GM10248 (cell line): ENCODE results near the gene EXOC3L4.

Experiments used
- CTCF ChIA-PET: fragments of 300-600 bp; sonication (Branson Sonifier 250); formaldehyde crosslinking; extraction: SDS; loops from one replicate; lab custom pipeline; 2021; ENCODE audit warnings: antibody characterized with exemption; lab: Yijun Ruan, JAX
- POLR2A ChIA-PET: fragments of 350-650 bp; sonication (Branson Sonifier 250); formaldehyde crosslinking; extraction: SDS; loops from one replicate; lab custom pipeline; 2020; ENCODE audit warnings: antibody characterized with exemption; lab: Yijun Ruan, JAX
- DNase-seq: peaks from one replicate; pipeline ENCODE4 v3.0.0; 2012; ENCODE audit errors: extremely low spot score
- CTCF ChIP-seq: IDR thresholded peaks from 2 replicates; pipeline ENCODE4 v1.5.1; 2012; ENCODE audit warnings: mild to moderate bottlenecking, low read depth; ENCODE audit errors: extremely low read depth, missing control alignments, control extremely low read depth

Gene EXOC3L4

DNA sequence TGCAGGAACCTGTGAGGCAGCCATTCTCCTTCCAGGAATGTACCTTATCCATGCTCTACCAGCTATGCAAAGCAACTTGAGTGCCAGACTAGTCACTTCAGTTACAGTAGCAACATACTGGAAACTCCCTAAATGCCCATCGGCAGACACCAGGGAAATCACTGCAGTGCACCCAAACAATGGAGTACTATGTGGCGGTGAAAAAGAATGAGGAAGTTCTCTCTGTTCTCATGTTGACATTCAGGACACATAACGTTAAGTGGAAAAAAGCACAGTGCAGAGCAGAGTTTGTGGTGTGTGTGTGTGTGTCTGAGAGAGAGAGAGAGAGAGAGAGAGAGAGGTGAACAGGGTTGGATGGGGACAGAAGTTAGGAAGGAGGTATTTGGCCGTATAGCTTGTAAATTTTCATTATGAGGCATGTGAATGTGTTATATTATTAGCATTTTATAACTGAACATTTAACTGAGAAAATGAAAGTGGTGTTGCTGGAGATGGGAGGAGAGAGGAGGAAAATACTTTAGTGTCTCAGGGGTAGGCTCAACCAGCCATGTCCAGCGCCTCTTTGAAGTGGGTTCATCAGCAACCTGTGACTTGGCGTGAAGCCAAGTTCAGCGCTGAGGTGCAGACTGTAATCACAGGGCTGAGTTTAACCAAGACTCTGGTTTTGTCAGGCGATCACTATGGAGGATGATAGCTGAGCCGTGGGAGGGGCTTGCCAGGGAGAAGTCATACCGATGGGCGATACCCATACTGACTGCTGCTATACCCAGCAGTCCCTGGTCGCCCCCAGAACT is 46.0 kb downstream of the EXOC3L4 start:
- ChIA-PET CTCF (interaction anchor here (0.7 to 8.5 kb wide), 13 partner anchors 10 to 447 kb away, joined by 3 to 121 read pairs (median 6); no protein-coding TSS in a partner anchor), POLR2A (interaction anchor here (0.5 kb wide), 1 partner anchor 44 kb away, joined by 3 read pairs; no protein-coding TSS in a partner anchor)
- TF ChIP-seq CTCF: no peak
- peak; percentile 82 for DNase-seq

DNA sequence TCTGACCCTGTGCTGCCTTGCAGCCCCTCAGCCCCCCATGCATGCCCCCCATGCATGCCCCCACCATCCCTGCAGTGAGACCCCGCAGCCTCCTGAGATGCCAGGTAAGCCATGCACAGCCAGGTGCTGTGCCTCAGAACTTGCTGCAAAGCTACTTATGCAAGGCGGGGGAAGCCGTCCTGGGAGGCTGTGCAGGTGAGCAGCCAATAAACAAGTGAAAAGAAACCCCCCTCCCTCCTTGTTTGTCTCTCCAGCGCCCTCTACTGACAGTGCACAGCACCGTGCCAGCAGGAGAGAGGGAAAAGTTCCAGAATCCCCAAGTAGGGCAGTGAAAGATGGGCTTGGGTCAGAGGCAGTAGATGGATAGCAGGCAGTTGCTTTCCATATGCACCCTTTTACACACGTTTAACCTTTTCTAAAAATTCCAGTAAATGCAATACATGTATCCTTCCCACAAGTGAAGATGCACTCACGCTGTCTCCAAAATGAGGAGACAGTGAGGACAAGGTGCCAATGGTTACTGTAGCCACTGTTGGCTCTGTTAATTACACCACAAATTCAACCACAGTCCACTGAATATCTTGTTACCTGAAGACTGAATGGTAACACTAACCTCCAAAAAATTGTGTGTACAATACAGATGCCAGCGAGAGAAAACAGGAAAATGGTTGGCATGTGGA is 46.7 kb downstream of the EXOC3L4 start:
- peak; percentile 79 for TF ChIP-seq CTCF
- DNase-seq: peak; percentile 74
- ChIA-PET CTCF (interaction anchor here (0.7 to 8.5 kb wide), 13 partner anchors 9 to 448 kb away, joined by 3 to 121 read pairs (median 6); no protein-coding TSS in a partner anchor), POLR2A (interaction anchor here (0.5 kb wide), 1 partner anchor 45 kb away, joined by 3 read pairs; no protein-coding TSS in a partner anchor)

- TF ChIP-seq CTCF: no peak
- DNase-seq: no peak
- POLR2A ChIA-PET: no interaction called here
- CTCF ChIA-PET: interaction anchor here (1.5 to 8.5 kb wide), 5 partner anchors 8 to 45 kb away, joined by 3 to 121 read pairs (median 15); no protein-coding TSS in a partner anchor
Measured at GRCh38 chr14:103142026-103142425, 47.5 kb downstream of the EXOC3L4 start.

DNA sequence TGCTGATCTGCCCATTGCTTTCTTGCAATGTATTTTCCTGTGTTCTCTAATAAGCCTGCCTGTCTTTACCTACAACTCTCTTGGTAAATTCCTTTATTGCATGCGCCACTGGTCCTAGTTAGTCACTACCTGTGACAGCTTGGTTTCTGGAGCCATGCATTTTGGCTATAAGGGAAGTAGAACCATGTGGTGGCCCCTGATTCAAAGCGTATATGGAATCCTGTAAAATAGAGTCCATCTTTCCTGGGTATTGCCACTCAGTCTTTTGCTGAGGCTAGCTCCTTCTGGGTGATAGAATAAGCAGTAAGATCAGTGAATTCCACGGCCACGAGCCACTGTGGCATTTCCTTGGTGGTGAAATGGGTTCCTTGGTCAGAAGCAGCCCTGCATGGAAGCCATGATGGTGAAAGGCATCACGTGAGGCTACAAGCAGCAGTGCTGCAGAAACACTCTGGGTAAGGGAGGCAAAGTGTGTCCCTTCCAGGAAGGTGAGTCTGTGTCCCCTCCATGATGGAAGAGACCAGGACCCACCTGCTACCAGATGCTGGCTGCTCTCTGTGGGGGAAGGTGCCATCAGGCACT is 48.3 kb downstream of the EXOC3L4 start:
- ChIA-PET CTCF (interaction anchor here (1.5 to 8.5 kb wide), 3 partner anchors 14 to 44 kb away, joined by 3 to 121 read pairs (median 22); no protein-coding TSS in a partner anchor), POLR2A (no interaction called here)
- TF ChIP-seq CTCF: no peak
- DNase-seq: no peak

GRCh38 chr14:103143506-103143905 is 49.0 kb downstream of the EXOC3L4 start:
- ChIA-PET CTCF (interaction anchor here (0.9 to 8.5 kb wide), 2 partner anchors 9 to 39 kb away, joined by 4 to 121 read pairs; no protein-coding TSS in a partner anchor), POLR2A (no interaction called here)
- DNase-seq: no peak
- no peak for TF ChIP-seq CTCF

GRCh38 chr14:103144085-103144484 is 49.6 kb downstream of the EXOC3L4 start:
- ChIA-PET CTCF (interaction anchor here (0.9 to 8.5 kb wide), 2 partner anchors 10 to 40 kb away, joined by 4 to 121 read pairs; no protein-coding TSS in a partner anchor), POLR2A (no interaction called here)
- TF ChIP-seq CTCF: no peak
- DNase-seq: no peak
